Sigmoid colon (tissue), 7 donors: ENCODE measurements around the gene TMEM213. TPM values are rescaled to one million over a fixed set of nuclear protein-coding genes. Genes with fewer than 3 reads are reported as not detected.

Source experiments
- DNase-seq: peaks from one replicate; pipeline ENCODE4 v3.0.0-alpha.2; 2019
- H3K27ac ChIP-seq, 4 donors: fragments of 200-600 bp; sonication (generic); one replicate each; pipeline ENCODE4 v1.5.1; 2016 to 2019; ENCODE audit warnings: mild to moderate bottlenecking in 1 of 4
- H3K27me3 ChIP-seq, 3 donors: fragments of 200-600 bp; sonication (generic); one replicate each; pipeline ENCODE4 v1.5.1; 2019; ENCODE audit warnings: mild to moderate bottlenecking in 1 of 3
- H3K36me3 ChIP-seq, 4 donors: fragments of 200-600 bp; sonication (generic); one replicate each; pipeline ENCODE4 v1.5.1; 2016 to 2019
- H3K4me1 ChIP-seq, 4 donors: fragments of 200-600 bp; sonication (generic); one replicate each; pipeline ENCODE4 v1.5.1; 2017 to 2019
- H3K4me3 ChIP-seq, 4 donors: fragments of 200-600 bp; sonication (generic); one replicate each; pipeline ENCODE4 v1.5.1; 2017 to 2019; ENCODE audit warnings: mild to moderate bottlenecking in 2 of 4, moderate library complexity in 1 of 4
- H3K9me3 ChIP-seq, 4 donors: fragments of 200-600 bp in 3 of 4; sonication (generic) in 3 of 4; one replicate each; pipeline versions ENCODE4 v1.5.1 to v1.6.1; 2013 to 2019
- EP300 ChIP-seq, 4 donors: sonication (generic); formaldehyde crosslinking; IDR thresholded peaks; one replicate each; pipeline ENCODE4 v1.6.1; 2017; ENCODE audit warnings: antibody characterized with exemption in 4 of 4
- POLR2A ChIP-seq, 2 donors: fragments of 450-650 bp; IDR thresholded peaks; one replicate each; pipeline ENCODE4 v1.6.1; 2016; ENCODE audit warnings: antibody characterized with exemption in 2 of 2, mild to moderate bottlenecking in 2 of 2, moderate library complexity in 2 of 2
- POLR2AphosphoS5 ChIP-seq, 4 donors: sonication (generic); formaldehyde crosslinking; IDR thresholded peaks; one replicate each; pipeline ENCODE4 v1.6.1; 2017; ENCODE audit warnings: antibody characterized with exemption in 4 of 4
- WGBS, 2 donors: extraction: QIAGEN DNeasy Blood & Tissue Kit; methylation state at CpG; one replicate each; pipeline ENCODE4 v1.1.7; 2013; 5-methylcytosine and 5-hydroxymethylcytosine counted together
- intact Hi-C: fragments of 100-400 bp; cut with DNase I; formaldehyde crosslinking; loops from one replicate; pipeline ENCODE4 v1.15.1; 2023
- polyA plus RNA-seq, 3 donors: library from polyadenylated mRNA; stranded (reverse); fragments of 200-250 nt; gene quantifications; one replicate each; pipeline ENCODE4 v1.2.3, GENCODE V29; 2013
- total RNA-seq, 4 donors: library from RNA; depleted of rRNA; stranded (reverse); fragments of >200 nt; gene quantifications; one replicate each; pipeline ENCODE4 v1.1.0, GENCODE V29; 2016
- TF ChIP-seq, protein P1 (sequence below), 4 experiments: fragments of 450-650 bp in 3 of 4; fragments of 200-600 bp in 1 of 4; IDR thresholded peaks; one replicate each; pipeline ENCODE4 v1.5.1; 2016 to 2019; ENCODE audit warnings: antibody characterized with exemption in 4 of 4, mild to moderate bottlenecking in 3 of 4, moderate library complexity in 2 of 4
- donor health status: healthy with polysubstance abuse.
- donor health status: Bipolar disorder and iron deficiency.
- donor health status: healthy.

TMEM213 gene
- total and polyA plus RNA-seq, 7 donors = 0.01 TPM; not detected in 6

- no peaks in the 10 kb centered on the region for H3K27me3 ChIP-seq
- intact Hi-C loops = no loop called here
- no peak for DNase-seq
- 94 to 95% methylated on average over 21 of the region's 21 CpGs for WGBS, 2 donors
- no peaks in the 10 kb centered on the region for H3K9me3 ChIP-seq
- no peaks in the 10 kb centered on the region for H3K4me1 ChIP-seq
- H3K36me3 ChIP-seq = peaks cover 0 to 15% (median 2%) of the 10 kb centered on the region in 4 donors
- TF ChIP-seq POLR2AphosphoS5 (IDR thresholded peaks at IDR 0.05) = no peak
- TF ChIP-seq POLR2A (IDR thresholded peaks at IDR 0.05) = no peak
- TF ChIP-seq, protein P1, sequence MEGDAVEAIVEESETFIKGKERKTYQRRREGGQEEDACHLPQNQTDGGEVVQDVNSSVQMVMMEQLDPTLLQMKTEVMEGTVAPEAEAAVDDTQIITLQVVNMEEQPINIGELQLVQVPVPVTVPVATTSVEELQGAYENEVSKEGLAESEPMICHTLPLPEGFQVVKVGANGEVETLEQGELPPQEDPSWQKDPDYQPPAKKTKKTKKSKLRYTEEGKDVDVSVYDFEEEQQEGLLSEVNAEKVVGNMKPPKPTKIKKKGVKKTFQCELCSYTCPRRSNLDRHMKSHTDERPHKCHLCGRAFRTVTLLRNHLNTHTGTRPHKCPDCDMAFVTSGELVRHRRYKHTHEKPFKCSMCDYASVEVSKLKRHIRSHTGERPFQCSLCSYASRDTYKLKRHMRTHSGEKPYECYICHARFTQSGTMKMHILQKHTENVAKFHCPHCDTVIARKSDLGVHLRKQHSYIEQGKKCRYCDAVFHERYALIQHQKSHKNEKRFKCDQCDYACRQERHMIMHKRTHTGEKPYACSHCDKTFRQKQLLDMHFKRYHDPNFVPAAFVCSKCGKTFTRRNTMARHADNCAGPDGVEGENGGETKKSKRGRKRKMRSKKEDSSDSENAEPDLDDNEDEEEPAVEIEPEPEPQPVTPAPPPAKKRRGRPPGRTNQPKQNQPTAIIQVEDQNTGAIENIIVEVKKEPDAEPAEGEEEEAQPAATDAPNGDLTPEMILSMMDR (IDR thresholded peaks at IDR 0.05) = no peak
- no peak for TF ChIP-seq EP300 (IDR thresholded peaks at IDR 0.05)
- no peak overlapping the region for H3K27ac ChIP-seq
- H3K4me3 ChIP-seq = no peak overlapping the region
Observed at GRCh38 chr7:138871065-138871813, 73.4 kb downstream of the TMEM213 start.

DNA sequence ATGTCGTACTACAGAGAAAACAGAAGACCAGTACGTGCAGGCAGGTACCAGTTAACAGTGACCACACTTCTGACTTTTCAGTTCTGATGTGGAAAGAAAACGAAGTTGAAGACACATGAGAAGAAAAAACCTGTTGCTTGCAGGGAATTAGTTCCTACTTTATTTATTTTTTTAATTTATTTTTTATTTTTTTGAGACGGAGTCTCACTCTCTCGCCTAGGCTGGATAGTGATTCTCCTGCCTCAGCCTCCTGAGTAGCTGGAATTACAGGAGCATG, 74.0 kb downstream of the TMEM213 start:
- H3K4me1 ChIP-seq = no peaks in the 10 kb centered on the region
- no peaks in the 10 kb centered on the region for H3K27me3 ChIP-seq
- DNase-seq = no peak
- H3K9me3 ChIP-seq = no peaks in the 10 kb centered on the region
- intact Hi-C loops = no loop called here
- WGBS, 2 donors = 94 to 96% methylated on average over 5 of the region's 5 CpGs
- TF ChIP-seq POLR2A (IDR thresholded peaks at IDR 0.05) (no peak), POLR2AphosphoS5 (IDR thresholded peaks at IDR 0.05) (no peak), EP300 (IDR thresholded peaks at IDR 0.05) (no peak)
- TF ChIP-seq, protein P1 (IDR thresholded peaks at IDR 0.05) = no peak
- H3K27ac ChIP-seq = no peak overlapping the region
- peaks cover 0 to 15% (median 2%) of the 10 kb centered on the region in 4 donors for H3K36me3 ChIP-seq
- no peak overlapping the region for H3K4me3 ChIP-seq

DNA sequence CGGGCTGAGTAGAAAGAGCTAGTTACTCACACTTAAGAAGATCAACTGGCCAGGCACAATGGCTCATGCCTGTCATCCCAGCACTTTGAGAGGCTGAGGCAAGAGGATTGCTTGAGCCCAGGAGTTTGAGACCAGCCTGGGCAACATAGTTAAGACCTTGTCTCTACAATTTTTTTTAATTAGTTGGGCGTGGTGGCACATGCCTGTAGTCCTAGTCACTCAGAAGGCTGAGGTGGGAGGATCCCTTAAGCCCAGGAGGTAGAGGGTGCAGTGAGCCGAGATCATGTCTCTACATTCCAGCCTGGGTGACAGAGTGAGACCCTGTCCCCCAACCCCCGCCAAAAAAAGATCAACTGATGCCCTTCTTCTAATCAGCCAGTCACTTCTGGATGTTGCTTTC, 74.8 kb downstream of the TMEM213 start:
- no peak for DNase-seq
- WGBS, 2 donors = 79 to 91% methylated on average over 4 of the region's 4 CpGs
- H3K27me3 ChIP-seq = no peaks in the 10 kb centered on the region
- no peaks in the 10 kb centered on the region for H3K9me3 ChIP-seq
- no peak overlapping the region for H3K27ac ChIP-seq
- intact Hi-C loops = no loop called here
- no peaks in the 10 kb centered on the region for H3K4me1 ChIP-seq
- no peak overlapping the region for H3K4me3 ChIP-seq
- H3K36me3 ChIP-seq = peaks cover 0 to 14% (median 2%) of the 10 kb centered on the region in 4 donors
- TF ChIP-seq, protein P1 (IDR thresholded peaks at IDR 0.05) = no peak
- no peak for TF ChIP-seq EP300 (IDR thresholded peaks at IDR 0.05)
- no peak for TF ChIP-seq POLR2A (IDR thresholded peaks at IDR 0.05)
- no peak for TF ChIP-seq POLR2AphosphoS5 (IDR thresholded peaks at IDR 0.05)

DNA sequence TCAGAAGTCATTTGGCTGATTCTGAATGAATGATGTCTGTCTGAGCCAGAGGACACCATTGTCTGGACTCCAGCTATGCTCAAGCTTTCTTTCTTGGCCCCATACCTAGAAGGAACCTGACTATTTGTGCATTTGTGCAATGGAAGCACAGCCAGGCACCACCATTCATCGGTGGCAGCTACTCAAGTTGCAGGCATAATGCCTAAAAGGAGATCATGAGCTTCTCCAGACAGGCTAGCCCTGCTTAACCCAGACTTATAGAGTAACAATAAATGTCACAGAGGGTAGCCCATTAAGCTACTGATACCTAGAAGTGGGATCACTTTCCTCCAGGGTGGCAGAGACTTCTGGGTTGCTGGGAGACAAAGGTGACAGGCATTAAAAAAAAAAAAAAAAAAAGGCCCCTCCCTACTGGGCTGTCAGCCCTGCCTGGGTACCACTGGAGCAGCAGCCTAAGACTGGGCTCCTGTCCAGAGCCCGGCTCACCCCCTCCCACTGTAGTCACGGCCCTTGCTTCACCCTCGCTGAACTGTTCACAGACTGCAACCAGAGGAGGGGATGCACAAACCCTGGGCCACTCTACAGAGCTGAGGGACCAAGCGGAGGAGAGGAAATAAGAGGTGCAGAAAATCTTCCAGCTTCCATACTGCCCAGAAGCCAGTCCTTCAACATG, 75.6 kb downstream of the TMEM213 start:
- 89 to 93% methylated on average over 5 of the region's 5 CpGs for WGBS, 2 donors

GRCh38 chr7:138875794-138876193, 78.0 kb downstream of the TMEM213 start:
- WGBS, 2 donors = 73 to 90% methylated on average over 9 of the region's 9 CpGs
- no peak for DNase-seq
- H3K36me3 ChIP-seq = peaks cover 0 to 3% (median 0%) of the 10 kb centered on the region in 4 donors
- no peaks in the 10 kb centered on the region for H3K9me3 ChIP-seq
- intact Hi-C loops = no loop called here
- H3K4me1 ChIP-seq = no peaks in the 10 kb centered on the region
- no peak for TF ChIP-seq POLR2A (IDR thresholded peaks at IDR 0.05)
- no peak for TF ChIP-seq POLR2AphosphoS5 (IDR thresholded peaks at IDR 0.05)
- TF ChIP-seq, protein P1 (IDR thresholded peaks at IDR 0.05) = no peak
- TF ChIP-seq EP300 (IDR thresholded peaks at IDR 0.05) = no peak
- no peak overlapping the region for H3K27ac ChIP-seq
- H3K27me3 ChIP-seq = no peaks in the 10 kb centered on the region
- no peak overlapping the region for H3K4me3 ChIP-seq

More for the DNA sequence above, 75.6 kb downstream of the TMEM213 start:
- Histone ChIP-seq H3K27ac (no peak overlapping the region), H3K27me3 (no peaks in the 10 kb centered on the region), H3K4me3 (no peak overlapping the region), H3K4me1 (no peaks in the 10 kb centered on the region), H3K36me3 (peaks cover 0 to 8% (median 2%) of the 10 kb centered on the region in 4 donors), H3K9me3 (no peaks in the 10 kb centered on the region)
- TF ChIP-seq EP300 (IDR thresholded peaks at IDR 0.05) (no peak), POLR2A (IDR thresholded peaks at IDR 0.05) (no peak)
- intact Hi-C loops = no loop called here
- no peak for DNase-seq
